HG02884 (cell line): Measurements from ENCODE around the gene KY.

Experiments
- ATAC-seq: cut with Tn5 transposase; IDR thresholded peaks from one replicate; pipeline ENCODE4 v1.9.1; 2021; ENCODE audit warnings: mild to moderate bottlenecking, moderate library complexity; ENCODE audit not compliant: unreplicated experiment

The KY gene

GRCh38 chr3:134647902-134648760 is 2.7 kb downstream of the KY start:
- ATAC-seq, result no peak

GRCh38 chr3:134646086-134646485 is 4.7 kb downstream of the KY start:
- no peak for ATAC-seq

- ATAC-seq, result no peak
Observed at GRCh38 chr3:134645515-134645914, 5.3 kb downstream of the KY start.

DNA sequence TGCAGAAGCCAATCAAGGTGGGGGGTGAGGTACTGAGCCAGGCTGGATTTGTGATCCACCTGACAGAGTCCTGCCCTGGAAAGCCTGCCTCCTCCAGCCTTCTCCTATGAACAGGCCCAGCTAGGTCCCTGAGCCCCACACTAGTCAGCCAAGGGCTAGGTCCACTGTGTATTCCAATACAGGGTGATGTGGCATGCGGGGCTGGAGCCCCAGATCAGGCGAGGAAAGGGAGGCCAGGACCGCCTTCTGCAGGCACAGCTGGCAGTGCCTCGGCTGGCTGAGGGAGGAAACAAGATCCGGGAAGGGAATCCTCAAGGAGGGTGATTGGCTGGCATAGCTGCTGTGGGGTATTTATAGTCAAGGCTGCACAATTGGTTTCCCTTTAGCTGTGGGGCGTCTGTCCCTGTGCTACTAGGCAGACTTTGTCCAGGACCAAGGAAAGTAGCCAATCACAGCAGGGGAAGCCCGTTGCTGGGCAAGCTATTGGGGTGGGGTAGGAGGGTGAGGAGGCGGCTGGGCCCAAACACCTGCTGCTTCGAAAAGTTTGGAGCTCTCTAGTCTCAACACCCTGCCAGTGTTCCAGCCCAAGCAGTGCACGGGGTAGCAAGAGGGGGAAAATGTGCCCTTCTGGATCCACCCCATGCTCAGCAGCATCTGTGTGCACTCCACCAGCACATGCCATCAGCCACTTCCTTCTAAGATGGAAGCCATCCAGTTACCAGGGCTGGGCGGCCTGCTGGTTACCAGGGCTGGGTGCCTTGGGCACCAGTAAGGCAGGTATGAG is 5.9 kb downstream of the KY start:
- ATAC-seq, result no peak

GRCh38 chr3:134643150-134643675 is 7.6 kb downstream of the KY start:
- ATAC-seq, result no peak

- ATAC-seq, result no peak
Observed at GRCh38 chr3:134642445-134643149, 8.2 kb downstream of the KY start.

- no peak for ATAC-seq
Observed at GRCh38 chr3:134641671-134642300, 9.0 kb downstream of the KY start.

DNA sequence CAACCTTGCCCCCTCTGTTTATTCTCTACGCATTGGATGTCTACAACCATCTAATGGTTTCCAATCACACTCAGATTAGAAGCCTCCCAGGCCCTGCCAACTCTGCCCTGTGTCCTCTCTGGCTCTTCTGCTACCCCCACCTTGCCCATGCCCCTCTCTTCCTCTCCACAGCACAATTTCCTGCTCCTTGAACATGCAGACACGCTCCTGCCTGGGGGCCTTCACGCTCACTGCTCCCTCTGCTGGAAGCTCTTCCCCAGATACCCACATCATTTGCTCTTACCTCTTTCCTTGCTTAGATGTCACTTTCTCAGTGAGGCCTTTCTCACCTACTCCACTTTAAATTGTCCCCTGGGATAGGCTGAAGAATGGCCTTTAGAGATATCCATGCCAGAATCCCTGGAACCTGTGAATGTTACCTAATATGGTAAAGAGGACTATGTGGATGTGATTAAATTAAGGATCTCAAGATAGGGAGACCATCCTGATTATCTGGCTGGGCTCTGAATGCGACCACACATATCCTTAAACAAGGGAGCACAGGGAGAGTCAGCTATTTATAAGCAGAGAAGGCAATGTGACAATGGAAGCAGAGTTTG is 9.9 kb downstream of the KY start:
- no peak for ATAC-seq

GRCh38 chr3:134640378-134640777 is 10.4 kb downstream of the KY start:
- no peak for ATAC-seq

DNA sequence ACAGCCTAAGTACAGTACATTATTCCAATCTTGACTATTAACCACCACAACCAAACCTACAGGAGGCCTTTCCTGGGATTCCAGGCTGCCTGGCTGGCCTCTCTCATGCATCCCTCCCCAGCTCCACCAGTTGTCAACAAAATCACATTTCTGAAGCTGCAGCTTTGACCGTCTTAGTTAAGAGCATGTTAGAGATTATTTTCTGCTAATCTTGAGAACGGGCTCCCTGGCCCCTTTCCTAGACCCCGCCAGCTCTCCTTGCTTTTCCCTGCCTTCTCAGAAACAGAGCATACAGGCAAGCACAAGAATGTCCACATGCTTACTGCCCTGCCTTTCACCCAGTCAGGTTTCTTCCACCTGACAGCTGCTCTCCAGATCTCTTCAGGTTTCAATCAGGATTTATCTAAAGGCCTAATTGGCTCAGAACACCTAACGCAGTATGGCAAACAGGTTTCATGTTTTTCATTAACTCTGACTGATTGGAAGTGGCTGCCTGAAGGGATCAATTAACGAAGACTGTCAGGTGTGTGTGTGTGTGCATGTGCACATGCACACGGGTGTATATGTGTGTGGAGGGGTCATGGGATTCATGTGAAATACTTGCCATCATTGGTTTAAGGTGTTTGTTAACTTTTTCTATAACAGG is 12.3 kb downstream of the KY start:
- ATAC-seq, result no peak

DNA sequence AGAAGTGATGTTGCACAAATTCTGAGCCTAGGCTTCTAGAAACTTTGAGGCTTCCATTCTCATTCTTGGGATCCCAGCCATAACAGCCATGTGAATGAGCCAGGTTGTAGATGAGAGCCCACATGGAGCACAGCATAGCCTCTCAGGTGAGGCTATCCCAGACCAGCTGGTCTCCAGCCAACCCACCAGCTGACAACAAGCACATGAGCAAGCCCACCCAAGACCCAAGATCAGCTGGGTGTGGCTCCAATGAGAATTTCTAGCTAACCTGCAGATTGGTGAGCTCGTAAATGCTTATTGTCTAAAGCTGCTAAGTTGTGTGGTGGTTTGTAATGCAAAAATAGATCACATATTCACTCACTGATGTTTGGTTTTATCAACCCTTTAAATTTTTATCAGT is 14.4 kb downstream of the KY start:
- ATAC-seq, result no peak

- ATAC-seq, result no peak
Observed at GRCh38 chr3:134630506-134630905, 20.3 kb downstream of the KY start.

DNA sequence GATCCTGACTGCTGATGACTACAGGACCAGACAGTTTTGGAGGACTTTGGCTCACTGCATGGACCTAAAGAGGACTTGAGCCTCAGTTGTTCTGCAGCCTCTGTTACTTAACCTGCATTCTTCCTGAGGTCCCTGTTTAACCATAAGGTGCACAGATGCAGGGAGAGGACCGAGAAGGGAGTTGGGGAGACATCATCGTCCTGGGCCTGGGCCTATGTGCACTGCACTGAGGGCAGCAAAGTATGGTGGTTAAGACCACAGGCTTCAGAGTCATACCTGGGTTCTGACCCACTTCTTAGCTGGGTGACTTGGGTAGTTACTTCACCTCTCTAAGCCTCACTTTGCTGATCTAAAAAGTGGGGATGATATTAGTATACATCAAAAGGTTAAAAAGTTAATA is 21.9 kb downstream of the KY start:
- no peak for ATAC-seq

- no peak for ATAC-seq
Observed at GRCh38 chr3:134627831-134628230, 23.0 kb downstream of the KY start.

- no peak for ATAC-seq
Observed at GRCh38 chr3:134625885-134626741, 24.7 kb downstream of the KY start.

DNA sequence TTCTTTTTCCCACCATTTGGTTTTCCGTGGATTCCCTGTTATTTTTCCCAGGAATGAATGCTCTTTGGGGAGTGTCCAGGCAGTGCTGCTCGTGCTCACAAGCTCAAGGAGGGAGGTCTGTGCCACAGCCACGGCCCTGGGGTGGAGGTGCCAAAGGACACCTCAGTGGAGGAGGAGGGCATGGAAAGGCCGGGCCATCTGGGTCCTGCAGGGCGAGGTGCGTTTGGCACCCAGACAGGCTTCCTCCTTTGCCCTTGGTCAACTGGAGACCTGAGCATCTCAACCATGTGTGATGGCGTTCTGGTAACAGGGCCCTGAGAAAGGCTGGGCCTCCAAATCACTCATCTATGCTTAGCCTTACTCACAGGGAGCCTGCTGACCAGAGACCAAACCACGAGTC is 25.4 kb downstream of the KY start:
- no peak for ATAC-seq

- ATAC-seq, result no peak
Observed at GRCh38 chr3:134624537-134625287, 26.1 kb downstream of the KY start.

DNA sequence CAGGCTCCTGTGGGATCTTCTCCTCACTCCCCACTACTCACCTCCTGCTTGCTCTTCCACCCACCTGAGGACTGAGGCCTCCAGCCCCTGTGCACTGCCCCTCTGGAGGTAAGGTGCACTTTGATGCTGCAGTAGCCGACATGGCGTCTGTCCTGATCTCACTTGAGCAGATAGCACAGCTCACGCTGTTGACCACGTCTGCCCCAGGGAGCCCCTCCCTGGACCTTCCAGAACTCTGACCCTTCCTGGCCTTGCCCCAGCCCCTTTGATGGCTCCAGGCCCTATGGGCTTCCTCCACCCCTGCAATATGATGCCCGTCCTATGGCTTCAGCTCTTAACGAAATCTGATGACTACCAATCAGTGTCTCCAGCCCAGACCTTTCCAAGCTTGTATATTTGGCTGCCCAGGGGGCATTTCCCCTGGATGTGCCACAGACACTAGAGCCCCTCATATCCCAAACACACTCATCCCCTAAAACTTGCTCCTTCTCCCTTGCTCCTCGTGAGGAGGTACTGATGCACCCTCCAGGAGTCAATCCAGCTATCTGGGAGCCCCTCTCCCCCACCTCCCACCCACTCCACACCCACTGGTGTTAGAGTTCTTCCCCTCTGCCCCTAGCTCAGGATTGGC is 27.1 kb downstream of the KY start:
- ATAC-seq, result no peak
